Measurements from ENCODE around the gene TTC3.

DNA sequence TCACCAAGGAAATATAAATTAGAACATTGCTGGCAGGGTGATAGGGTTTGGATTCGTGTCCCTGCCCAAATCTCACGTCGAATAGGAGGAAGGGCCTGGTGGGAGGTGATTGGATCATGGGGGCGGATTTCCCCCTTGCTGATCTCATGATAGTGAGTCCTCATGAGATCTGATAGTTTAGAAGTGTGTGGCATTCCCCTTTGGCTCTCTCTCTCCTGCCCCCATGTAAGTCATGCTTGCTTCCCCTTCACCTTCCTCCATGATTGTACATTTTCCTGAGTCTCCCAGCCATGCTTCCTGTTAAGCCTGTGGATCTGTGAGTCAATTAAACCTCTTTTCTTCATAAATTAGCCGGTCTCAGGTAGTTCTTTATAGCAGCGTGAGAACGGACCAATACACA lies 133.4 kb downstream of the TTC3 start:
- TF ChIP-seq POLR2AphosphoS5 (IDR thresholded peaks at IDR 0.05; ENCODE audit: control insufficient read depth, insufficient read depth, low read depth, low read length) (no peak), JUND (IDR thresholded peaks at IDR 0.05; ENCODE audit: borderline replicate concordance, low read depth, low read length) (no peak), JUND (tag; IDR thresholded peaks at IDR 0.05; ENCODE audit: borderline replicate concordance, low read depth, low read length) (no peak), SIN3A (IDR thresholded peaks at IDR 0.05; ENCODE audit: borderline replicate concordance in 2 of 2, control insufficient read depth in 1 of 2, low read depth in 2 of 2, low read length in 2 of 2) (no peak)
- TF ChIP-seq, protein P1, sequence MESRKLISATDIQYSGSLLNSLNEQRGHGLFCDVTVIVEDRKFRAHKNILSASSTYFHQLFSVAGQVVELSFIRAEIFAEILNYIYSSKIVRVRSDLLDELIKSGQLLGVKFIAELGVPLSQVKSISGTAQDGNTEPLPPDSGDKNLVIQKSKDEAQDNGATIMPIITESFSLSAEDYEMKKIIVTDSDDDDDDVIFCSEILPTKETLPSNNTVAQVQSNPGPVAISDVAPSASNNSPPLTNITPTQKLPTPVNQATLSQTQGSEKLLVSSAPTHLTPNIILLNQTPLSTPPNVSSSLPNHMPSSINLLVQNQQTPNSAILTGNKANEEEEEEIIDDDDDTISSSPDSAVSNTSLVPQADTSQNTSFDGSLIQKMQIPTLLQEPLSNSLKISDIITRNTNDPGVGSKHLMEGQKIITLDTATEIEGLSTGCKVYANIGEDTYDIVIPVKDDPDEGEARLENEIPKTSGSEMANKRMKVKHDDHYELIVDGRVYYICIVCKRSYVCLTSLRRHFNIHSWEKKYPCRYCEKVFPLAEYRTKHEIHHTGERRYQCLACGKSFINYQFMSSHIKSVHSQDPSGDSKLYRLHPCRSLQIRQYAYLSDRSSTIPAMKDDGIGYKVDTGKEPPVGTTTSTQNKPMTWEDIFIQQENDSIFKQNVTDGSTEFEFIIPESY (CRISPR knock-in tag; IDR thresholded peaks at IDR 0.05) = no peak
- TF ChIP-seq, protein P2, sequence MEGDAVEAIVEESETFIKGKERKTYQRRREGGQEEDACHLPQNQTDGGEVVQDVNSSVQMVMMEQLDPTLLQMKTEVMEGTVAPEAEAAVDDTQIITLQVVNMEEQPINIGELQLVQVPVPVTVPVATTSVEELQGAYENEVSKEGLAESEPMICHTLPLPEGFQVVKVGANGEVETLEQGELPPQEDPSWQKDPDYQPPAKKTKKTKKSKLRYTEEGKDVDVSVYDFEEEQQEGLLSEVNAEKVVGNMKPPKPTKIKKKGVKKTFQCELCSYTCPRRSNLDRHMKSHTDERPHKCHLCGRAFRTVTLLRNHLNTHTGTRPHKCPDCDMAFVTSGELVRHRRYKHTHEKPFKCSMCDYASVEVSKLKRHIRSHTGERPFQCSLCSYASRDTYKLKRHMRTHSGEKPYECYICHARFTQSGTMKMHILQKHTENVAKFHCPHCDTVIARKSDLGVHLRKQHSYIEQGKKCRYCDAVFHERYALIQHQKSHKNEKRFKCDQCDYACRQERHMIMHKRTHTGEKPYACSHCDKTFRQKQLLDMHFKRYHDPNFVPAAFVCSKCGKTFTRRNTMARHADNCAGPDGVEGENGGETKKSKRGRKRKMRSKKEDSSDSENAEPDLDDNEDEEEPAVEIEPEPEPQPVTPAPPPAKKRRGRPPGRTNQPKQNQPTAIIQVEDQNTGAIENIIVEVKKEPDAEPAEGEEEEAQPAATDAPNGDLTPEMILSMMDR (IDR thresholded peaks at IDR 0.05 in 2 of 3, conservative IDR thresholded peaks at IDR 0.05 in 1 of 3; ENCODE audit: insufficient read depth in 2 of 3, low read depth in 1 of 3, low read length in 3 of 3) = no peak
- TF ChIP-seq, protein P3, sequence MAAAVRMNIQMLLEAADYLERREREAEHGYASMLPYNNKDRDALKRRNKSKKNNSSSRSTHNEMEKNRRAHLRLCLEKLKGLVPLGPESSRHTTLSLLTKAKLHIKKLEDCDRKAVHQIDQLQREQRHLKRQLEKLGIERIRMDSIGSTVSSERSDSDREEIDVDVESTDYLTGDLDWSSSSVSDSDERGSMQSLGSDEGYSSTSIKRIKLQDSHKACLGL (CRISPR knock-in tag; IDR thresholded peaks at IDR 0.05; ENCODE audit: borderline replicate concordance, poor library complexity, severe bottlenecking) = no peak
